Heart left ventricle (tissue), 13 donors: ENCODE measurements around the gene ENPP3.

Source experiments
- POLR2A ChIP-seq, 2 donors: fragments of 450-650 bp; IDR thresholded peaks; one replicate each; pipeline ENCODE4 v1.6.1; 2017; ENCODE audit warnings: antibody characterized with exemption in 2 of 2, mild to moderate bottlenecking in 2 of 2, moderate library complexity in 2 of 2
- TF ChIP-seq, protein P1 (sequence below), 12 donors: fragments of 200-600 bp; sonication (generic) in 4 of 12; IDR thresholded peaks; one replicate each; pipeline versions ENCODE4 v1.5.0 to v1.8.0; 2018 to 2022; ENCODE audit warnings: antibody characterized with exemption in 12 of 12, mild to moderate bottlenecking in 5 of 12
- donor health status: ischemic (EF 13 %, LVEDD 7.1; RV severe dilation, severe dysfunction).
- donor health status: DM: no; HTN: yes; CAD: no.
- donor health status: DM: no; HTN: no; CAD: no.
- donor health status: ischemic (EF 25% LVEDD 6.9; RV normal size, moderate dysfunction).
- donor health status: ischemic (EF 25% LVEDD 5.7; RV mildly dilated, moderate dysfunction).
- donor health status: ischemic (EF 35%, LVEDD 5.7; RV mildly dilated, moderate dysfunction).
- donor health status: nonischemic (EF 11% LVEDD 7.7; RV severe dilation, severe dysfunction).
- donor health status: DM: yes; HTN: yes; CAD: no.
- donor health status: PGD.
- donor health status: ischemic (EF 29% LVEDD 5.4; RV normal size, mild dysfunction).
- donor health status: nonischemic (EF 23%, LVEDD 6.1; RV moderate dilation, normal function).

- no peak for TF ChIP-seq POLR2A (IDR thresholded peaks at IDR 0.05)
- TF ChIP-seq, protein P1, sequence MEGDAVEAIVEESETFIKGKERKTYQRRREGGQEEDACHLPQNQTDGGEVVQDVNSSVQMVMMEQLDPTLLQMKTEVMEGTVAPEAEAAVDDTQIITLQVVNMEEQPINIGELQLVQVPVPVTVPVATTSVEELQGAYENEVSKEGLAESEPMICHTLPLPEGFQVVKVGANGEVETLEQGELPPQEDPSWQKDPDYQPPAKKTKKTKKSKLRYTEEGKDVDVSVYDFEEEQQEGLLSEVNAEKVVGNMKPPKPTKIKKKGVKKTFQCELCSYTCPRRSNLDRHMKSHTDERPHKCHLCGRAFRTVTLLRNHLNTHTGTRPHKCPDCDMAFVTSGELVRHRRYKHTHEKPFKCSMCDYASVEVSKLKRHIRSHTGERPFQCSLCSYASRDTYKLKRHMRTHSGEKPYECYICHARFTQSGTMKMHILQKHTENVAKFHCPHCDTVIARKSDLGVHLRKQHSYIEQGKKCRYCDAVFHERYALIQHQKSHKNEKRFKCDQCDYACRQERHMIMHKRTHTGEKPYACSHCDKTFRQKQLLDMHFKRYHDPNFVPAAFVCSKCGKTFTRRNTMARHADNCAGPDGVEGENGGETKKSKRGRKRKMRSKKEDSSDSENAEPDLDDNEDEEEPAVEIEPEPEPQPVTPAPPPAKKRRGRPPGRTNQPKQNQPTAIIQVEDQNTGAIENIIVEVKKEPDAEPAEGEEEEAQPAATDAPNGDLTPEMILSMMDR (IDR thresholded peaks at IDR 0.05) = no peak
These were observed 20.1 kb downstream of the ENPP3 start for GRCh38 chr6:131657222-131657621.
